ENCODE measurements around the gene ZFP91.

ZFP91 gene

GRCh38 chr11:58654079-58654907 lies 75.4 kb downstream of the ZFP91 start:
- TF ChIP-seq CTCF (IDR thresholded peaks at IDR 0.05; ENCODE audit: insufficient read depth, low read depth, low read length, missing control alignments): peak; percentile 95
- no peak overlapping the region for H3K4me3 ChIP-seq (ENCODE audit: low read depth, low read length)
- DNase-seq (ENCODE audit: low read depth): peak; percentile 86

DNA sequence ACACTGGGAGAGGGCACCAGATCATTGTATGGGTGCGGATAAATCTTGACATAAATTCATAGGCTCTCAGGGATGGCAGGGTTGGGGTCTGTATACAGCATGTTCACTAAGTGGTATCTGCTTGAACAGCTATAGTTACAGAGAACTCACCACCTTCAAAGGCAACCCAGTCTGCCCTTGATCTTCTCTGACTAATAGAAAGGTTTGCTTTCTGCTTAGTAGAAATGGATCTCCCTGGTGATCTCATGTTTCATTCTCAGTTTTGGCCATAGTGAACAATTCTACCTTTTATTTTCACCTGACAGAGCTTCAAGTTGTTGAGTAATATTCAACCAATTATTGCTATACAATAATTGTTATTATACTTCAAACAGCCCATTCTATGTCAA lies 76.0 kb downstream of the ZFP91 start:
- no peak overlapping the region for H3K4me3 ChIP-seq (ENCODE audit: low read depth, low read length)
- peak; percentile 33 for DNase-seq (ENCODE audit: low read depth)
- no peak for TF ChIP-seq CTCF (IDR thresholded peaks at IDR 0.05; ENCODE audit: insufficient read depth, low read depth, low read length, missing control alignments)

GRCh38 chr11:58656348-58656747 lies 77.5 kb downstream of the ZFP91 start:
- TF ChIP-seq CTCF (IDR thresholded peaks at IDR 0.05; ENCODE audit: insufficient read depth, low read depth, low read length, missing control alignments): no peak
- no peak for DNase-seq (ENCODE audit: low read depth)
- H3K4me3 ChIP-seq (ENCODE audit: low read depth, low read length): no peak overlapping the region

GRCh38 chr11:58658623-58659022 lies 79.8 kb downstream of the ZFP91 start:
- DNase-seq (ENCODE audit: low read depth): no peak
- H3K4me3 ChIP-seq (ENCODE audit: low read depth, low read length): no peak overlapping the region
- no peak for TF ChIP-seq CTCF (IDR thresholded peaks at IDR 0.05; ENCODE audit: insufficient read depth, low read depth, low read length, missing control alignments)

DNA sequence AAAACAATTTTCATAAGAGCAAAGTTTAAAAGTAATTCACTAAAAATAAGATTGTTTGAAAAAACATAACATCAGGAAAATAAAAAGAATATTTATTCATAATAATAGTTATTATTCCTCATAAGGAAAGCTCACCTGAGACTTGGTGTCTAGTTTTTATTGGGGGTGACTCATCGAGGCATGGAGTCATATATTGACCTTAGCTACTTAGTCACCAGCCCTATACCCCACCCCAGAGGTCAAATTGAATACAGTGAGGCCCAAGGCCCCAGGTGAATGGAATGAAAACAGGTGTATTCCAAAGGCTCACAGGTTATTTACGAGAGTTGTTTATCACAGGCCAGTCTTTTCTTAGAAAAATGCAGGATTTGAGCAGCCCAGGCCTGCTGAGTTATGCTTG lies 80.5 kb downstream of the ZFP91 start:
- H3K4me3 ChIP-seq (ENCODE audit: low read depth, low read length): no peak overlapping the region
- TF ChIP-seq CTCF (IDR thresholded peaks at IDR 0.05; ENCODE audit: insufficient read depth, low read depth, low read length, missing control alignments): no peak
- no peak for DNase-seq (ENCODE audit: low read depth)

- no peak overlapping the region for H3K4me3 ChIP-seq (ENCODE audit: low read depth, low read length)
- no peak for DNase-seq (ENCODE audit: low read depth)
- no peak for TF ChIP-seq CTCF (IDR thresholded peaks at IDR 0.05; ENCODE audit: insufficient read depth, low read depth, low read length, missing control alignments)
Observed at GRCh38 chr11:58659910-58660570, 81.2 kb downstream of the ZFP91 start.
